ENCODE results near the gene TMTC1.
"Not testable (repeated sequence)": the region's sequence is repeated elsewhere in the genome, so short reads cannot be mapped to it uniquely, and the experiment has no call there.

TMTC1 gene

DNA sequence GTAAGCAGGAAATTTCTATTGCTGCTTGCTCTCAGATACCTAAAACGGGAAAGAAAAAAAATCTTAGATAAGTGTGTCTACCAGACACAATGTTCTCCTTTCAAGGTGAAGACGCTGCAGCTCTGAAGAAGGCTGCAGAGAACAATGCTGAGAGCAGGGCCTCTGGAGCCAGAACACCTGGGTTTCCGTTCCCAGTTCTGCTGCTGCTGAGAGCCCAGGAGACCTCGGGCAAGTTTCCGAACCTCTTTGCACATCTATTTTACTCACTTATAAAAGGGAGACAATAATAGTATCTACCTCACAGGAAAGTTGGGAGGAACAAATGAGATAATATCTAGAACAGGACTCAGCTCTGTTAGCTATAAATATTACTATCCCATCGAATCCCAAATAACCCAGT lies 122.9 kb downstream of the TMTC1 start:
- DNase-seq = no peak

DNA sequence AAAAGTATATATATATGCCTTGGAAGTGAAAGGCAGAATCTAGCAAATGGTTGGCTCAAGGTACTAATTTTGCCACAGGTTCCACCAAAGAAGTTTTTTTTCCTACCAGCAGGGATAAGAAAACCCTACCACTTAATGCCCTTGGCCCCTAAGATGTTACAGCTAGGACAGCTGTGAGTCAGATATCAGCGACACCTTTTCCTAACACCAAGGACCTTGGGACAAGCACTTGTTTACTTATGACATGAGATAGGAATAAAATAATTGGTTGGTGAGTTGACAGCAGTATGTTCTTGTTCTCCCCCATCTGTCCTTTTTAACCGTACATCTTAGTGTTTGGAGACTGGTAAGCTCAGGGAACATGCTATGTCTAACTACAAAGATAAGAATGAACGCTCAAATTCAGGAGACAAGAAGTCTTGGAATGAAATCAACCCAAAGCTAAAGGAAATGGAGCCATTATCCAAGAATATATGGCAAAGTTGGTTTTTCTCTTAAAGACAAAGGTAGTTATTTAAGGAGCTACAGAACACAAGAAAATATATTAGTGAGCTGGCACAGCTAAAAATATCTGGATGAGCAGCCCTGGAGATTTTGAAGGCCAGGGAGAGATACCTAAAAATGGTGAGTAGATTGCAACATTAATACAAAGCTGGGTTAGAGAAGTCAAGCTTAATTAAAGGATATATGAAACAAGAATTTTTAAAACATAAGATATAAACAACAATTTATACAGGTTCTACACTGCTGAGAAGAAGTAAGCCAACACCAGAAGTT lies 126.8 kb downstream of the TMTC1 start:
- DNase-seq = no peak

DNA sequence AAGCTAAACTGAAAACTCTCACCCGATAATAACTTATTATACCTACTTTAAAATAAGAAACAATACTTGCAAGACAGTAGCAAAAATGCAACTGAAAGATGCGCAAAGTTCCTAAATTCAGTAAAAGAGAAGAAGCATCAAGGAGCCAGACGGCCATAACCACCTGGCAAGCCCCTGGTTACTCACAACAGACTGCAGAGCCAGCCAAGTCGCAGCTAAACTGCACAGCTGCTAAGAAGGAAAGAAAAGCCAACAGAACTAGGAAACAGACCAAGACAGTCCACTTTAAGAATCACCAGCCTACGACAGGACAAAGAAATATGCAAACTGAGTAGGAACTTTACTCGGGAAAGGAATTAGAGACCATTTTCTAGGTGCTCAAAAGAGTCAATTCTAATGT lies 127.9 kb downstream of the TMTC1 start:
- DNase-seq = no peak

DNA sequence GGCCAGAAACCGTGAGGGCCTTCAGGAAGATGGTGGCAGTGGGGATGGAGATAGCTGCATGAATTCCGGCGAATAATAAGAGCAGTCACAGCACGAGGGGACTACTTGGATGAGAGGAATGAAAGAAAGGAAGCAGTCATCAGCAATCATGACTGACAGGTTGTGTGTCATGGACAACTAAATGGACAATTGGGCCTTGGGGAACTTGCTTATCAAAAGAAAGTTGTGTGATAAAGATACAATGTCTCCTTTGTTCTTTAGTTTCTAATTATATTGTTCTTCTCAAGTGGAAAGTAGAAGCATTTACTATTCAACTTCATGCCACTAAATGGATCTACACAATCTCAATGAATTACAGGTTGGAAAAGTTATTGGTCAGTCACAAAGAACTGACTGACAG lies 130.5 kb downstream of the TMTC1 start:
- DNase-seq = no peak

DNA sequence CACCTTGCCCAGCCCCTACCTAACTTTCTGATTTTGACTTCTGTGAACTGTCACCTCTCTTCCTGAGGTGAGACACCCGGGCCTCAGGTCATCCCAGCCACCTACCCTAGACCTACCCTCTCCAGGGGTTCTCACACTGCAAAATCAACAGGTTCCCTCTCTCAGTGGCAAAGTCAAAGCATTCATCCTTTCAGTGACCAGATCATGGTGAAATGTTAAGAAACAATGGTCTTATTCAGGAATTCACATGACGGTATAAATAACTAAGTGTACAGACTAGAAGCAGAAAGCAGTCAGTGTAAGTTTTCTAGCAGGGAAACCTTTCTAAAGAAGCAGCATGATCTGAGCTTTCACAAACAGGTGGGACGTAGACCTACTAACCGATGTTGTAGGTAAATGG lies 133.4 kb downstream of the TMTC1 start:
- DNase-seq = no peak

DNA sequence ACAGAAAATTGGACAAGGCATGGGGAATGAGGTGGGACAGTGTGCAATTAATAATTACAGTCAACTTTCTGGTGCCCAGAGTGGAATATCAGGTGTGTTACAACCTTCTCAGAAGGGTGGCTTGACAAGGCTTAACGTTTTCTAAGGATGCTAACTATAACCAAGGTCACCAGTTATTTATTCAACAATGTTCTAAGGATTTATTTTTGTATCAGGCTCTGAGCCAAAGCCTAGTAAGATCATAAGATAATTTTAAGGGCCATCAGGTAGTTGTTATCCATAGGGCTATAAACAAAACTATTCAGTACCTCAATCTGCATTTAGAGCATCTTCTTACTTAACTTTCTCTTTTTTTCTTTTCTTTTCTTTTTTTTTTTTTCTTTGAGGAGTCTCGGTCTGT lies 134.0 kb downstream of the TMTC1 start:
- DNase-seq = no peak

DNA sequence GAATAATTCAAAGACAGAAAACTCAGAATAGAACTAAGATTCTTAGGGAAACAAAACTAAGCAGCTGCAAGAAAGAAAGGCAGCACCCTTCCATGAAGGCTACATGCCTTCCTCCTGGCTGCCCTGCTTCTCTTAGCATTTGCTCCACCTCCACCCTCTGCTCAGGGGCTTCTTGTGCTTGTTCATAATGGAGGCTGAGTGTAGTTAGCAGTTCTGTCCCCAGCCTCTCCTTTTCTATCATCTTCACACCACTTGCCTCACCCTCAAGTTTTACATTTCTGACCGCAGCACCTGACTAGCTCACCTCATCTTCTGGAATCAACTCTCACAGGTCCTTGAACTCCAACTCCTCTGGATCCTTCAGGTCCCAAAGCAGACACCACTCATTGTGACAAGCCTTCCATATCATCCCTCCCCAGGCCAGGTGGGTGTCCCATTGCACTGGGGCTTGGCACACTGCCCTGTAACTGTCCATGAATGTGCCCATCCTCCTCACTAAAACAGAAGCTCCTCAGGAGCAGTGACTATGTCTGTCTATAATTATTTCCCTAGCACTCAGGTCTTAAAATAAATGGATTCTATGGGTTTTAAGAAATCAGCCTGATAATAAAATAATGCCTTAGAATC lies 139.1 kb downstream of the TMTC1 start:
- no peak for DNase-seq

DNA sequence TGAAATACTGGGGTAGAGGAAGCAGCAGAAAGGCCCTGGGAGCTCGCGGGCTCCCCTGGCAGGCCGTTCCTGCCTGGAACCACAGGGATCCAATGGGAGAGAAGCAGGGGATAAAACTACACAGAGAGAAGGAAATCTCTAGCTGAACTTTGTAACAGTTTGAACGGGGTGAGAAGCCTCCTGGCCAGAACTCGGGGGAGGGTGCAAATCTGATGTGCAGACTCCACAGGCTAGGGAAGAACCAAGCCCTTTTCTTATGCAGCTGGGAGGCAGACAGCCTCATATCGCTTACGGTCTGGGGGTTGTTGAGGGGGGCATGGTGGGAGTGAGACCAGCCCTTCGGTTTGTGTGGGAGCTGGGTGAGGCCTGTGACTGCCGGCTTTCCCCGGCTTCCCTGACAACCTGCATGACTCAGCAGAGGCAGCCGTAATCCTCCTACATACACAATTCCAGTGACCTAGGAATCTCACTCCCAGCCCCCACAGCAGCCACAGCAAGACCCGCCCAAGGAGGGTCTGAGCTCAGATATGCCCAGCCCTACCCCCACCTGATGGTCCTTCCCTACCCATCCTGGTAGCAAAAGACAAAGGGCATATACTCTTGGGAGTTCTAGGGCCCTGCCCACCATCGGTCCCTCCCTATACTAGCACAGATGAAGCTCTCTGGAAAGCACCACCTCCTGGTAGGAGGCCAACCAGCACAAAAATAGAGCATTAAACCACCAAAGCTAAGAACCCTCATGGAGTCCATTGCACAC lies 143.0 kb downstream of the TMTC1 start:
- no peak for DNase-seq

DNA sequence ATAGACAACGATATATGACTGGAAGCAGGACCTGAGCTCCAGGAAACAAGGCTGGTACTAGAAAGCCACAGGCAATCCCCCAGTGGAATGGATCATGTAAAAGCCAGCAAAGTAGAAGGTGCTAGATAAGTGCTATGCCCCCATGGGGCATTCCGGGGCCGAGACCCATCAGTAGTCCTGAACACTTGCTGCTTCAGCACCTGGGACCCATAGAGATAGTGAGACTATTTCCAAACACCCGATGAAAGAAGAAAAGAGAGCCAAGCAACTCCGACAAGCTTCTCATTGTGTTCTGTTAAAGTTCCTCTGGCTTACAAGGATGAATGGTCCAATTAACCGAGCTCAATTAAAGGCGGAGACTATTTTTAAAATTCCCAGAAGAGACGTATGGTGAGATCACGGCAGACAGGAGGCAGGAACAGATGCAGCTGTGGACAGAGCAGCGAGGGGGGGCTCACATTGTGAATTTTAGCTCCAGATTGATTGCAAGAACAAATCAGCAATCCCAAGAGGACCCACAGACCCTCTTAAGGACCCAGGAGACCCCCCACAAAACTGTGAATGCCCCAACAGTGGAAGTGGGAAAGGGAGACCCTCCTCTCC lies 143.7 kb downstream of the TMTC1 start:
- DNase-seq = no peak

DNA sequence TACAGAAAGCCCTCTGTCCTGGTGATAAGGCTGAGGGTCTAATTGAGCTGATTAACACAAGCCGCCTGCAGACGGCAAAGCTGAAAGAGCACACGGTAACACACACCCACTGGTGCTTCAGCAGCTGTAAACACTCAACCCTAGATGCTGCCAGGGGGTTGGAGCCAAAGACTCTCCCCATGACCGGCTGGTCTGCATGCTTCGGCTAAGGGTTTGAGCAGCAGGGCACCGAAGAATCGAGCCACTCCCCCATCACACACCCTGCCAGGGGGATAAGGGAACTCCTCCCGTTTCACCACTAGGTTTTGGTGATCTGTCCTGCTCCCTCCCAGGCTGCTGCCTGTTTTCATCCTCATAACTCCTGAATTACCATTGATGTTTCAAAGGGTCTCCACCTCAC lies 145.2 kb downstream of the TMTC1 start:
- DNase-seq = no peak

DNA sequence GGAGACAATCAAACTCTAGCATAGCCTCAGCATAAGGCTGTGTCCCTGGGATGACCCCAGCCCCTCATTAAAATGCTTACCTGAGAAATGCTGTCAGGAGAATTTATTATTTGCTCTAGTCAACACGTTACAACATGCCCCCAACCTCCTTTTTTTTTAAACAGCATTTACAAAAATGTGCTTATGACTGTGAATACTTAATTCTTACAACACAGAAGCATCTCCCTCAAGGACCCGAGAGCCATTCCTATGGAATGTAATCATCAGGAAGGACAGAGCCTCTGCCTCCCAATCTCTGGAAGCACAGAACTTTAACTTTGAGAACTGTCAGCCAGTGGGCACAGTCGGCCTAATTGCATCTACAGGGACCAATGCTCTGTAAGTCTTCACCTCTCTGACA lies 149.7 kb downstream of the TMTC1 start:
- no peak for DNase-seq

DNA sequence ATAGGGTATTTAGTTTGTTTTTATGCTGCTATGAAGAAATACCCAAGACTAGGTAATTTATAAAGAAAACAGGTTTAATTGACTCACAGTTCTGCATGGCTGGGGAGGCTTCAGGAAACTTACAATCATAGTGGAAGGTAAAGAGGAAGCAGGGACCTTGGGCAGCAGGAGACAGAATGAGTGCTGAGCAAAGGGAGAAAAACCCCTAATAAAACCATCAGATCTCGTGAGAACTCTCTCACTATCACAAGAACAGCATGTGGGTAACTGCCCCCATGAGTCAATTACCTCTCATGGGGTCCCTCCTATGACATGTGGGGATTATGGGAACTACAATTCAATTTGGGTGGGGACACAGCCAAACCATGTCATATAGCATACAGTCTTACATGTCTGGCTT lies 153.6 kb downstream of the TMTC1 start:
- not testable (repeated sequence) for DNase-seq

DNA sequence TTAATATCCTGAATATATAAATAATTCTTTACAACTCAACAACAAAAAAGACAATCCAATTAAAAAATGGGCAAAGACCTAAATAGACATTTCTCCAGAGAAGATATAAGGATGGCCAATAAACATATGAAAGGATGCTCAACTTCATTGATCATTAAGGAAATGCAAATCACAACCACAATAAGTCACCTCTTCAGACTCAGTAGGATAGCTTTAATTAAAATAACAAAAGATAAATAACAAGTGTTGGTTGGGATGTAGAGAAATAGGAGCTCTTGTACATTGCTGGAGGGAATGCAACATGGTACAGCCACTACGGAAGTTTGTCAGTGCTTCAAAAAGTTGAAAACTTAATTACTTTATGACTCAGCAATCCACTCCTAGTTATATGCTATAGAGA lies 156.5 kb downstream of the TMTC1 start:
- DNase-seq = no peak

DNA sequence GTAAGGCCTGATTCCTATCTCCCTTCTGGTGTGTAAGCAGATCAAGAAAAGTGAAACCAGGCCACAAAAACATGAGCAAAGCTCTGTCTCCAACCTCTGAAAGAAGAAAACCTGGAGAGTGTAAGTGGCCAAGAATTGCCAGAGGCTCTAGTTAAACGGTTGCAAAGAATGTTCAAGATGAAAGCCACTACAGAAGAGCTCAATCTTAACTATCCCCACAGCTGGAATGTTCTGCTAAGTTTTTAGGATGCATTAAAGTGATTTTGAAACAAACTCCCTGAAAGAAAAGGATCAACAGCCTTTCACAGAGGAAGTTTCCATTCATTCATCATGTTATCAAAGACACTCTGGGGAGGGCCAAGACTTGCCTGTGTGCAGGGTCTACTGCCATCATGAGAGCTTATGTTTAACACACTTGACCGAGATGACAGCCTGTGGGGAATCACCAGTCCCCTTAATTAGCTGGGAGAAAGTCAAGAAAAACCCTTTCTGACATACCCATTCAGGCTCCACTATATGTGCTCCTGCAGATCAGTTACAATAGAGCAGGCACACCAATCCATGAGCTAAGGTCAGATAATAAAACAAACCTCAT lies 158.3 kb downstream of the TMTC1 start:
- no peak for DNase-seq

DNA sequence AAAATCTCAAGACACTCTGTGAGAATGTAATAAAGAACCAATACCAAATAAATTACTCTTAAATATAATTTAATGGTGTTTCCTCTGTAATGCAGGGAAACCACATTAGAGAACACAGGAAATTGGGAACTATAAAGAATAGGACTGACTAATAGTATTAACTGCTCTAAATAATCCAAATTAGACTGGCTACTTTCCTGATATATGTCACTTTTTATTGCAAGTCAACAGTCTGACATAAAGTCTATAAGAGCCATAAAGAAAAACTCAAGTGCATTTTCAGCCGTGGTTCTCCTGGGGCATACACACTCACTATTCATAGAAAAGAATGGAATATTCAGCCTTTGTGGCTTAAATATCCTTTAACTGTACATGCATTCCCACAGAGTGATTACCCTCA lies 161.5 kb downstream of the TMTC1 start:
- no peak for DNase-seq

DNA sequence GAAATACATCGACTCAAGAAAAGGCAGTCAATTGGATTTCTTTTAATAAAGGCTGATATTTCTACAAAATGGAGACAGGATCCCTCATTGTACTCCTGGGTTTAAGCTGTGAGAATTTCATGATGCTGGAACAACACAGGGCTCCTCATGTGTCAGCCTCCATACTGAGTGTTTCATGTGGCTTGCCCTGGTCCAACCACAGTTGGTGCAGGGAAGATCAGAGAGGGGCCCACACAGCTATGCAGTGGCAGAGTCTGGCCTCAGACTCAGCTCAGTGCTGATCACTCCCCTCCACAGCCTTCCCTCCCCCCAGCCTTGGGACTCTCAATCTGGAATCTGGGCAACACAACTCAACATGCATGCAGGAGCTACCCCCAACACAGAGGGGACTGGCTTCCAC lies 163.7 kb downstream of the TMTC1 start:
- no peak for DNase-seq

DNA sequence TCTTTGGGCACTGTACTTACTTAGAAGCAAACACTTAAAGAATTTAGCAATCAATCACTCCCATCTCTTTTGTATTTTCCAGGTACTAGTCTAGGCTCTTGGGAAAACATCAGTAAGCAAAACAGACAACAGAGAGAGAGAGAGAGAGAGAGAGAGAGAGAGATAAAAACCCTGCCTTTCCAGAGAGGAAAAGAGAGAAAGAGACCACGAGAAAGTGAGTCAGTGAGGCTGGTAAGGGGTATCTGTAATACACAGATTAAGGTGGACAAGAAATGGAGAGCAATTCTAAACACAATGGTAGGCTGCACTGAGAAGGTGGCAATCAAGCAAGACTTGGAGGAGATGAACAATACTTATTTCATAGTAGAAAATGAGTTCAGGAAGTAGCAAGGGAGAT lies 166.3 kb downstream of the TMTC1 start:
- no peak for DNase-seq

DNA sequence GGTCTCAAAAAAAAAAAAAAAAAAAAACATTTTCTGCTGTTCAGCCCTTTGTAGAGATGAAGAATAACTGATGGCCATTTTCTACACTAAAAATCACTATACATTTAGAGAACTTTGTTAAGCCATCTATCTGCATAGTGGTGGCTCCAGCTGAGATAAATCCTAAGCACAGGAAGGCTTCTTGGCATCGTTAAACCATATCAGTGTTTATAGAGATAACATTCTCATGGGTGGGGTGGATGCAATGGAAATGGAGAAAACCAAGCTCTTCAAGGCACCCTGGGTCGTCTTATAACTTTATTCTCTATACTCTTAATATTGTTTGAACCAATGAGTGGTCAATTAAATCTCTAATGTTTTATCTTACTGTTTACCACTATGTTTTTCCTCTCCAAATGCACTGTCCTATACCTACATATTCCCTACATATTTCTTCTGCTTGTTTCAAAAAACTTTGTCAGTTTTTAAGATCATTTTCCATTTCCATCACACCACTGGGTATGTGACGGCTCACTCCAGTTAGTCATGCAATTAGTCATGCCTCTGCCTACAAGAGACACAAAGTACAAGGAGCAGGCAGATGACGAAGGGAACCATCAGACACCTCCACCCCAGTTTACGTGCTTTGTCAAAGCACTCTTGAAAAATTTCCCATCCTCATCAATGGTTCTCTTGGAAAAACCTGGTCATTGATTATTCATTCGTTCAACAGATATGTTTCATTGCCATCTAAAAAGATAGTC lies 166.9 kb downstream of the TMTC1 start:
- no peak for DNase-seq

DNA sequence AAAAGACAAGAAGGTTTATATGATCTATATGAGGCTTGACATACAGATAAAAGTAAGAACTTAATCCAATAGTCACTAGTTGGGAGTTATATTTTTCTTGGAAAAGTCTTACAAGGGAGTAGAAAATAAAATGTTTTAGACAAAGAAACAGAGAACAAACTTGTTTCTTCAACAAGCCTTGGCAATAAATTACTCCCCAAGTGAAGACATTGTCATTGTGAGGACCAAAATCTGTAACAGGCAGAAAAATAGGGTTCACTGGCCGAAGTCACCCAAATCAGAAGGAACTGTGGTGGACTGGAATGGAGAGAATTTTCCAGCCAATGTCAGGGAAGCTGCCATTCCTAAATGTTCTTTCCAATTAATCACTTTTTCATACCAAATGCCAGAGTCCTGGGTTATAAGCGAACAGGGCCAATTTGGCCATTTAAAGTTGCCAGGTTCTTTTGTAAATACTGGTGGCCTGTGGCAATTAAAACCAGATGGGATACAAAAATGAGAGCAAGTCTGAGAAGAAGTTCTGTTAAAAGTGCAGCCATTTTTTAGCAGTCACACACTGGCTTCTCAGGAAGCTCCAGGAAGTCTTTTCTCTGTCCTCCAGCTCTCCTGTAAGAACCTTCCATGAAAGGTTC lies 168.9 kb downstream of the TMTC1 start:
- DNase-seq = no peak

DNA sequence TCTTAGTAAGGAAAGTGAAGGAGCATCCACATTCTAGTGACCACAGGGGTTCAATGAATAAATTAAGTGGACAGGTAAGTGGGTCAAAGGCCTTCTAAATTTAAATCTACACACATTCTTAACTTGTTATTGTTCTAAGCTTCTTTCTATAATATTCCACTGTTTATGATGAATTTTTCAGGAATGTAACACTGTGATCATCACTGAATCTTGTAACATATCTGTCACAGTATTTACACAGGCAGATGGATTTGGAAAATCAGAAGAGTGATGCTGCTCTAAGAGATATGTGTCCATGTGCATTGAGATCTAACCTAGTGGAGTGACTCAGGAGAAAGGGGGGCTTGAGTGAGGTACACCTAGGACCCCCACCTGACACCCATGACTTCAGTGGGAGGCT lies 170.8 kb downstream of the TMTC1 start:
- DNase-seq = no peak

DNA sequence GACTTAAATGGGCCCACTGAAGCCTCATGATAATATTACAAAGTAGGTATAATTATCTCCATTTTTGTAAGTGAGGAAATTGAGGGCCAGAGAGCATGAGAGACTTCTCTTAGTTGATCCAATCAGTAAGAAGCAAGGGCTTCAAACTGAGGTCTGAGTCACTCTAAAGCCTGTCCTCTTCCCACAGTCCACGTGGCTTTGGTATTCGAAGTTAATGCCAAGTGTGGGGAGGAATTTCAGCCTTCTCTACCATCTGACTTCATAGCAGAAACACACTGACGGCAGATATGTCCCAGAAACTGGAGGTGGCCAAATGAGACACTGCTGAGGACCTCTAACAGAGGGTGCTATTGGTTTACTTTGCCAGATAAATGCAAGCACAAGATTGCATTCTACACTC lies 171.8 kb downstream of the TMTC1 start:
- DNase-seq = no peak
